Stimulated activated CD8-positive, alpha-beta memory T cell treated with anti-CD3 and anti-CD28 coated beads, Interleukin-15, amount 100 ng/mL, for 48 hours (primary cell): ENCODE data around the gene MED13L.

Experiments
- DNase-seq, 2 donors: peaks; one replicate each; pipeline ENCODE4 v3.0.0-alpha.2; 2020; ENCODE audit warnings: low read depth in 2 of 2

Gene MED13L

DNA sequence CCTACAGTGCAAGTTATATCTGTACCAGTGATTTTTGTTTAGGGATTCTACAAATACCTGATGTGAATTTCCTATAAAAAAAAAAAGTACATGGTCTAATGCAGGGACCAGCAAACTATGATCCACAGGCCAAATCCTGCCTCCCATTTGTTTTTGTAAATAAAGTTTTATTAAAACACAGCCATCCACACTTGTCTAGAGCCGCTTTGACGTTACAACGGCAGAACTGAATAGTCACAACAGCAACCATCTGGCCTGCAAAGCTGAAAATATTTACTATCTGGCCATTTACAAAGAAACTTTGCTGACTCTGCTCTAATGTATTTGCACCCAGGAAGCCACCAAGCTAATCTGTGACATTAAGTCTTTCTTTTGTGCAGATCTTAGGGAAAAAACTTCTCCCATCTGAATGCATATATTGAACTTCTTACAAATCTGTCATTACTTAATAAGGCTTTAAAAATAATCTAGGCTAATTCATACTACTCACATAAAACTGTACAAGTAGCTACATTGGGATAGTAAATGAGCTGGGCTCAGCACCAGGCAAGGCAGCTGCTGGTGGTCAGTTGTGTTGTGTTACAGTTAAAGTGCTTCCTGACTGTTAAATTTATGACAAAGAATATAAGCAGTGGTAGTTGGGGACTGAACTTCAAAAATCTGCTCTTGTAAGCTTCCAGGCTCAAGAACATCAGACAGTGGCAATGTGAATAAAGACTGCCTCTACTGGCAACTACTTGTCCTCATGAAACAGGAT, 303.3 kb downstream of the MED13L start:
- no peak for DNase-seq

DNA sequence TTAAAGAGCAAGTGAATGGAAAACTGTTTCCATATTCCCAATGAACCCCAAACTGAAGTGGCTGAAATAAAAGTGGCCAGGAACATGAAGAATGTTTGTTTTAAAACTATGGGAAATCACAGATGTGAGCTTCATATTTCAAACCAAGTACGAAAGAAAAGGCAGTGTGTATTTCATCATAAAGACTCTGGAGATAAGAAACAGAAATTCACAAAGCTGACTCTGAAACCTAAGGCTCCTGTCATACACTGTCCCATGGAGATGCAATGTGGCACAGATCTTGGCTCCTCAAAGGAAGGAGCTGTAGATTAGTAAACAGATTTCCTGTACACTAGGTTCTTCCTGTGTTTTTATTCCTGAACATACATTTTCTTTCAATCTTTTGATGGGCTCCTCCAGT, 304.4 kb downstream of the MED13L start:
- no peak for DNase-seq

DNA sequence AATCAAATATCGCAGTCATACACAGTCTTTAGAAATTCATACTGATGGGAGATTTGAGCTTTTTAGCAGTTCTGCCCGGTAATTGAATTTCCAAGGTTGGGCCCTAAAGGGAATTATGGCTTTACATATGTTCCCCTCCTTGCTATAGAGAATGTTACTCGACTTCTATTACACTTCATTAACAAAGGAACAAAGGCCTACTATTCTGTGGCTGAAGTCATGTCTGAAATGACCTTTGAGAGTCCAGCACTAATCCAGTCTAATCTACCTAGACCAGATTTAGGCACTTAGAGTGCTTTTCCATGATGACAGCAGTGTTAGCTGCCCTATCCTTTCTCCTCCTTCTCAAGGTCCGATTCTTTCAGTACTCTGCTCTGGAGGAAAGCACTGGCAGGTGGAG, 305.3 kb downstream of the MED13L start:
- DNase-seq, result no peak

DNA sequence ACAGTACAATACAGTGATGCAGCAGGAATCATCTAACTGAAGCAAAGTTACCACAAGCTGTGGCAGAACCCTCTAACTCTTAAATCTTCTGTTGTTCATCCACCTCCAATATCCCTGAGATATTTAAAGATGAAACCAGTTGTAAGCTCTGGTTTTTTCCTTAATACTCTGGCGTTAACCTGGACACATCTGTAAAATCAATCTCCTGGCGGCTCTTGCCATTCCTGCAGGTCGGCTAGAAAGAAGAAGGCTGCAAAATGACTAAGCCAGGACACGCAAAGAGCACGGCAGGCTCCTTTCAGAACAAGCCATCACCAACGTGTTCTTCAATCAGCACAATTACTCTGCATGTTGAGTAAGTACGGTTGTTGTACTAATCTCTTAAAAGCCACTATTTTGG, 309.3 kb downstream of the MED13L start:
- no peak for DNase-seq

DNA sequence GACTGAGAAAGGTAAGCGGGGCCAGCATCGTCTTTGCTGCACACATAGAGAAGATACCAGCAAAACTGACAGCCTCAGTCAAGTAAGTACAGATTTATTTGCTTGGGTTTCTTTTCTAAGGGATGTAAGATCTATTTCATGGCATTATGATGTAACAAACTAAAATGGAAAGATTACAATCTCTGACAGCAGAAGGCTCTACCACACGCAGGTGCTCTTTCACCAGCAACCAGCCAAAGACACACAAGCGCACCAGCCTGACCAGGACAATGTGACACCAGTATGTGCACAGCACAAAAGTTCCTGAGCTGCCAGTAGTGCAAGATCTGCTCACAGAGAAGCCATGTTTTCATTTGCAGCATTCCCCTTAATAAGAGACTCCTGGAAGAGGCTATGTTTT, 311.1 kb downstream of the MED13L start:
- DNase-seq, result no peak

DNA sequence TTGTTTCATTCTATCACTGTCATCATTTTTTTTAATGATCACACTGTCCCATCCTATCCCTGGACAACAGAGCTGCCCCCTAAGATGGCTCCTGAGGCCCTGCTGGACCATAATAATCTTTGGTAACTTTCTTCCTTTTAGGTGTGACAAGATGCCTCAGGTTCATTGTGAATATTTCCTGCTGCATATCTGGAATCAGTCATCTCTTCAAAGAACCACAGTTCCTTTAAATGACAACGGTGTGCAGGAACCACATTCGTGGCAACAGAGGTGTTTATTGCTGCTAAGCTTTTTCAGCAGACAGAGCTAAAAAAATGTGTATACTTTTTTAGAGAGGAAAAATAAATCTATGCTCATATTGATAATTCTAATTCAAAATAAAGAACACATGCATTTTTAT, 312.9 kb downstream of the MED13L start:
- DNase-seq, result no peak

DNA sequence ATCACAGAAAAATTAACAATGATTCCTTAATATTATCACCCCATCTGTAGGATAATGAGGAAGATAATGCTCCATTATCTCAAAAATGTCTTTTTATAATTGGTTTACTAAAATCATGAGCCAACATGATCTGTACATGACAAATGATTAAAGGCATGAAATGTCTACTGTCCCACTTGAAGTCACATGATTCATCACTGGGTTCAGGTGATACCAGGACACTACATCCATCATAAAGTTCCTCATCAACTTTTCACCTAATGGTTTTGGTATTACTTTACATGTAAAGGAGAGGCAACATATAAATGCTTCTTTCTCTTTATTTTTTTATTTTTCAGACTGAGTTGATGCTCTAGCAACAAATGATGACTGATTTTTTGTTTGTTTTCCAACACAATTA, 313.3 kb downstream of the MED13L start:
- DNase-seq, result no peak

DNA sequence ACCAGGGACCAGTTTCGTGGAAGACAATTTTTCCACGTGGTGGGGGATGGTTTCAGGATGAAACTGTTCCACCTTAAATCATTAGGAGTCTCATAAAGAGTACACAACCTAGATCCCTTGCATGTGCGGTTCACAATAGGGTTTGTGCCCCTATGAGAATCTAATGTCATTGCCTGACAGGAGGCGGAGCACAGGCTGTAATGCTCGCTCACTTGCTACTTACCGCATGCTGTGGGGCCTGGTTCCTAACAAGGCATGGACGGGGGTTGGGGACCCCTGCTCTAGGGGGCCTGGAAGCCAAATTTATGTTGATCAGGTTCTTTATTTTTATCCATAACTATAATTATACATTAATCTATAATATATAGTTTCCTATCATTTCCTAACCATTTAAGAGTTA, 315.3 kb downstream of the MED13L start:
- DNase-seq, result no peak

DNA sequence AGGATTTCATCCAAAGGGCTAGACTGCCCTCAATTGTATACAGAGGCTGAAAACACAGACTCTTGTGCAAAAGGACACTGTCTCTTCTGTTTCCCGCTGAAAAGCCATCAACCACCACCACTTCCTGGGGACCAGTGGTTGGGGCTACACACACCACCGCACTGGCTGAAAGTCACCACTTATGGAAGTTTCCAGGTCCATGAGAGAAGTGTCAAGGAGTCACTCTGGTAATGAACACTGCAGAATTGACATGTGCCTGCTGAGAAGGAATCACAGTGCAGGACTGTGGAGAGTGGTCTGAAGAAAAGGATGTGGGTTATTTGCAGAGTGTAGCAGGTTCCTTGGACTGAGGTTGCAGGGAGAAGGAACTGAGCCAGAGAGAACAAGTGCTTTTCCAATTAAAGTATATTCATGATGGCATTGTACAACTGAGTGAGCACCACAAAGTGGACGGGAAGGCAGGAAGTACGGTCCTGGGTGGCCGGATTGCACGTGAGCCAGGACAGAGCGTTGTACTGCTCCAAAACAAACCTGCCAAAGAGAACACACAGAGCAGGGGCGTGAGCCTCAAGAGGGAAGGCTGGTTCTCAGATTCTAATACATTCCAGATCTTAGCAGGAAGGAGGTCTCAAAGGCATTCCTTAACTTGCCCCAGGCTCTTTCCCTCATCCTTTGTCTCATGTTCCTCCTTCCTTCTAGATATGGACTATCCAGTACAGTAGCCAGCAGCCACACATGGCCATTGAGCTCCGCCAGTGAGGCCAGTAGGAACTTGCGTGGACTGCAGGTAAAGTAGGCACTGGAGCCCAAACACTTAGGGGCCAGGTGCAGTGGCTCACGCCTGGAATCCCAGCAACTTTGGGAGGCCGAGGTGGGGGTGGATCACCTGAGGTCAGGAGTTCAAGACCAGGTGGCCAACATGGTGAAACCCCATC, 316.4 kb downstream of the MED13L start:
- no peak for DNase-seq

DNA sequence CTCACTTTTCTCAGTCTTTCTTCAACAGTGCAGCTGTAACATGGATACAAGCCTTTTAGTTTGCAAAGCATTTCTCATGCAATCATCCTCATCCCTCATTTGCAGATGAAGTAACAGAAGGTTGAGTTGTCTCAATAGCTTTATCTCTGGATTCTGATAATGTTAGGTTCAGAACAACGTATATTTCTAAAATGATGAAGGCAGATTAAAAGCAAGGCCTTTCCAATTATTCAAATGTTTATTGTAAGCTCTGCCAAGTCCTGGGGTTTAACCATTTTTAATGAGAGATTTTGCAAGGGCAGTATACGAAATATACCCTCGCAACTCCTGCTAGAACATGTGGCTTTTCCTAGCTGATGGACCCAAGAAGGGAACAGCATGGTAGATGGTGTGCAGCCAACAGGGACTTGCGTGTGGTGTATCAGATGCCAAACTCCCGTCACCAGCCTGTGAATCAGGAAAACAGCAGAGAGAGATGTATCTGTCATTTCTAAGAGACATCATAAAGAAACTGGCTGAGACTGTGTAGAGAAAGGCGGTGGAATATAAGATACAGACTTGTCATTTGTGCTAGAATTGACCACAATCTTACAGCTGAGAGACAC, 319.7 kb downstream of the MED13L start:
- DNase-seq, result no peak

DNA sequence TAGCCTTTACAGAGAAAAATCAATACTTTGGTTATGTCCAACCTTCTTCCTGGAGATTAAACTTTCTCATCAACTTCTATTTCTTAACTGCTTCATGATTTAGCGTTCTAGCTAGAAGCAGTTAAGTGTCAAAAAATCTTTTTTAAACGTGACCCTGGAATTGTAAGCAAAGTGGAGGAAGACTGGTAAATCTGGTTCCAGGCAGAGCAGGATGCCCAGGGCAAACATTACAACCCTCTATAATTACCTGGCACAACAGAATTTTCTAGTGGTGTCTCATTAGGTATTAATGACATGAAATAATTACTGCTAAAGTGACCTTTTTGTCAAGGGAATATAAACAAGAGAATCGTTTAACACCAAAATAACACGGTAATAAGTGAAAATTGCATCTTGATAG, 320.8 kb downstream of the MED13L start:
- no peak for DNase-seq

DNA sequence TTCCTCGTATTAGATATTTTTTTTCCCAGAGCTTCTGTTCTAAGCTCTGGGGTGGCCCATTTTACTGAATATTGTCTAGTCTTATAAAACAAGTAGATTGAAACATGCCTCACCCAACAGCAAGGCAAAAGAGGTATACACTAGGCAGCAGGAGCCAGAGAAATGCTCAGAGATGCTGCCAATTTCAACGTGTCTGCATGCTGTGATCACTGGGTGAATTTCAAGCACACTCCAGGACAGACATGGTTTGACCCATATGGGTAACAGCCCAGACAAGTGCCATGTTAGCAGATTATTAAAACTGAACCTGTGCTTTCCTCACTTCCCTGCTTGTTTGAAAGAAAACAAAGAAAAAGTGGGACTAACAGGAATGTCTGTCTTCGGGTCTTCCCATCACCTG, 321.3 kb downstream of the MED13L start:
- no peak for DNase-seq

DNA sequence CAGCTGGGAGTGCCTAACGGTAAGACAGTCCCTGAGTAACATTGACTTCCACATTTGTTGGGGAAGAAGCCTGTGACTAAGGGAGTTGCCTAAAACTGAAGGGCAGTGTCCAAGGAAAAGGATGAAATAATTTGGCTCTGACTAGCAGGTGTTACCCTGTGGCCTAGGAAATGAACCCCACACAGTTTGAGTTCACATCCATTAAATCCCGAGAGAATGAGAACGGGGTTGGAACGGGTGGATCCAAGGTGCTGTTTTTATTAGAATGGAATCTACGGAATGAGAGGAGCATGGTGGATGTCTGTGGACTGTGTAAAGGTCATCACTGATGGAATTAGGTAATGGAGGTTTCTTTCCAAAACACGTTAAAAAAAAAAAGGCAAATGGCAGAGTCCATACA, 324.0 kb downstream of the MED13L start:
- no peak for DNase-seq

DNA sequence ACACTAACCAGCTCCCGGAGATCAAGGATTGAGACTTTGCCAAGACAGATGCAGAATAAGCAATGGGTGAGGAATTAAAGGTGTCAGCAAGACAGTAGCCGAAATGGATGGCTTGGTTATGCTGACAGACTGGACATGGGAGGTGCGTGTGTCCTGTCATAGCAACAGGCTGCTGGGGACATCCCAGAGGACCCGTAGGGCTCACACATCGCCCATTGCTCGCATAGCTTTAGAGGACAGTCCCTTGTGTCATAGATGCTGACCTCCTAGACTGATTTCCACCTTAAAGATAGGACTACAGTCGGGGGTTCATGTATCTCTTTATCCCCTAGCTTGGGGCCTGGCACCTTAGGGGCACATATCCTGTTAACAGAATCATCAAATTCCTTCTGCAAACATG, 324.5 kb downstream of the MED13L start:
- DNase-seq, result no peak

DNA sequence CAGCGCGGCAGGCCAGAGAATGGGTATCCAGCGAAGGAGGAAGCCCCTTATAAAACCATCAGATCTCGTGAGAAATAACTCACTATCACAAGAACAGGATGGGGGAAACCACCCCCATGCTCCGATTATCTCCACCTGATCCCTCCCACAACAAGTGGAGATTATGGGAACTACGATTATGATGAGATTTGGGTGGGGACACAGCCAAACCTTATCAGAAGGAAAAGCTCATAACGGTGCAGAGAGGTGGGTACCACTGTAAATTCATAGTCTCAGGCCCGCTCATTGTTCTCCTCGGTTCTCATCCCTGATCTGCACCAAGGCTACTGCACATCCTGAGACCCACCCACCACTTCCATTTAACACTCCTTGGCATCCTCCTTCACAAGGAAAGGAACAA, 326.5 kb downstream of the MED13L start:
- DNase-seq, result no peak

DNA sequence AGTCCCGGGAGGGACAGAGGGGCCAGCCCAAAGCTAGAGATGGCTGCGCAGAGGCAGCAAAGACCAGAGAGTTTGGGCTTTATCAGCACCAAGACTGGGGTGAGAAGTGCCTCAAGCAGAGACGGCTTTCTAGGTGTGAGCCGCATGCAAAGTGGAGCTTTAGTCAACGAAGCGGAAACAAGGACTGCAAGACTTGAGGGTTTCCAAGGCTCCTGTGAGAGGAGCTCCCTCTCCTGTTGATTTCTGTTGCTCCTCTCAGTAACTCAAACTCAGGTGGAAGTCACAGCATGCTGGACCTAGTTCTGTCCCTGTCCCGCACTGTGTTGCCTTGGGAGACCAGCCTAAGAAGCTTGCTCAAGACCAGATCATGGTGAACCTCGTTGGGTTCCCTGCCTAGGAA, 327.8 kb downstream of the MED13L start:
- DNase-seq, result no peak

DNA sequence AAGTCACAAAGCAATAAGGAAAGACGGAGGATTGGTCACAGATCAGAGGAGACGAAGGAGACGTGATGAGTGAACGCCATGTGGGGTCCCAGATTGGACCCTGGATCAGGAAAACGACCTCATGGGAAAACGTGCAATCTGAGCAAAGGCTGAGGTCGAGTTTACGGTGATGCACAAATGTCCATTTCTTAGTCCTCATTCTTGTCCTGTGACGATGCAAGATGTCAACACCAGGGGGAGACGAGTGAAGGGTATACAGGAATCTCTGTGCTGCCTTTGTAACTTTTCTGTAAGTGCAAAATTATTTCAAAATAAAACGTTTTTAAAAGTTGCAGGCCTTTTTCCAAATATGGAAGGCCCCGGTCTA, 329.8 kb downstream of the MED13L start:
- no peak for DNase-seq

DNA sequence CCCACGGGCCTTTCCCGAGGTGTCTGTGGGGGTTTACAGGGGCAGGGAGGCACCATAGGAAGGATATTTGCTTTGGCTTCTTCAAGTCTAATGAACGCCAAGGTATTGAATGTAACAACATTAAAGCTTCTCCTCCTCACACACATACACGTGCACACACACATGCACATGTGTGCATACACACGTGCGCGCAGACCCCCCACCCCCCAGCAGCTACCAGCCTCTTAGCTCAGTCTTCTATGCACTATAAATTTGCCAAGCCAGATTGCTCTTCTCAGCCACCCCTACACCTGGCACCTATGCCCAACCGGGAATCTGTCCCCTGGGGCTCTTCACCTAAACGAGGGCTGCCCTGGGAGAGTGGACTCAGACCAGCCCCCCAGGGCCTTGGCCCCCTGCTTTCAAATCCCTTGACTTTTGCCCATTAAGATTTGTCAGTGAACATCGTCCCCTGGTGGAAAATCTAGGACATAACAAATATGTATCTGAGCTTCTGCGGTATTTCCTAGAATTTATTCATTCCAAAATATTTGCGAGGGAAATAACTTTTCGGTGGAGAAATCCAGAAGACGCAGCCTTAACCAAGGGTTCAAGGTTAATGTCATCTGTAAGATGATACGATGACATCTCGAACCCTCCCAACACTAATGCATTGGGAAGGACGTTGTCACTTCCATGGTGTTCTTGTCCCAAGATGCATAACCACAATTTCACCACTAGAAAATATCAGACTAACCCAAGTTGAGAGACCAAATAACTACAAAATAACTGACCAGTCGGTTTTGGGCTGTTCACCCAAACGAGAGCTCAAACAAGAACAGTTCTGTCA, 330.4 kb downstream of the MED13L start:
- no peak for DNase-seq

DNA sequence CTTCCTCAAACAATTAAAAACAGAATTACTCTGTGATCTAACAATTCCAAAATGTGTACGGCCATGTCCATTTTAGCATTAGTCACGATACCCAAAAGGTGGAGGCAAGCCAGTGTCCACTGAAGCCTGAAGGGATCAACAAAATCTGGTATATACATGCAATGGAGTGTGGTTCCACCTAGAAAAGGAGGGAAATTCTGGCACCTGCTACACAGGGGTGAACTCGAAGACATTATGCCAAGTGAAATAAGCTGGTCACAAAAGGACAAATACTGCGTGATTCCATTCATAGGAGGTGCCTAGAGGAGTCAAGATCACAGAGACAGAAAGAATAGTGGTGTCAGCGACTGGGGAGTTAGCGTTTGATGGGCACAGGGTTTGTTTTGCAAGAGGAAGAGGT, 331.4 kb downstream of the MED13L start:
- no peak for DNase-seq

DNA sequence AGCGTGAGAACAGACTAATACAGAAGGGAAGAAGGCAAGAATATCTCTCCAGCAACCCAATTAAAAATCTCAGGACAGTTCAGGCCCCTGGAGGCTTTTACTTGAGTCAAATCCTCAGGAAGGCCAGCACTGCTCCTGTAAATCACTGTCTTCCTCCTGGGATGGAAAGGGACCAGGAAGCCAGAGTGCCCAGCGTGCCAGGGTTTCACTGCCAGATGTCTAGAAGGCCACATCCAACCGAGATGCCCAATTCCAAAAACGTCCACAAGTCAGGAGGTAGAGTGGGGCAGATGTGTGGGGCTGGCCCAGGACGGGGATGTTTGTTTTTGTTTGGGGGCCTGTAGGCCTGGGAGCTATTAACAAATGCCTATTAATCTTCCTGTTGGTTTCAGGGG, 332.0 kb downstream of the MED13L start:
- DNase-seq, result no peak

DNA sequence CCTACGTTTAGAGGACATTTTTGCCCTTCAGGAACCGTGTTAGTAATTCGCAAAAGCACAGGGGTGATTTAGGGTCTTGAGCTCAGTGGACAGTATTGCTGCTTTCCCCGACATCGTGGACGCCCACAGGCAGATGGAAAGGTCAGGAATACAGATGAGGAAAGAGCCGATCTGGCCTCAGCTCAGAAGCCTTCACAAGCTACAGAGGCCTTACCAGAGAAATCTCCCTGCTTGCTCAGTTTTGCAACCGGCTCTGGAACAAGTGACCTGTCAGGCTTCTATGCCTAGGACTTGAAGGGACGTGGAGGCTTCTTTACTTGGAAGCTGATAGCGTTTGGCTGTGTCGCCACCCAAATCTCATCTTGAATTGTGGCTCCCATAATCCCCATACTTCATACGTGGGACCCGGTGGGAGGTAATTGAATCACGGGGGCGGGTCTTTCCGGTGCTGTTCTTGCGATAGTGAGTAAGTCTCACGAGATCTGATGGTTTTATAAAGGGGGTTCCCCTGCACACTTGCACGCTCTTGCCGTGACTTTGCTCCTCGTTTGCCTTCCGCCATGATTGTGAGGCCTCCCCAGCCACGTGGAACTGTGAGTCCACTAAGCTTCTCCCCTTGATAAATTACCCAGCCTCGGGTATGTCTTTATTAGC, 332.5 kb downstream of the MED13L start:
- DNase-seq, result no peak

DNA sequence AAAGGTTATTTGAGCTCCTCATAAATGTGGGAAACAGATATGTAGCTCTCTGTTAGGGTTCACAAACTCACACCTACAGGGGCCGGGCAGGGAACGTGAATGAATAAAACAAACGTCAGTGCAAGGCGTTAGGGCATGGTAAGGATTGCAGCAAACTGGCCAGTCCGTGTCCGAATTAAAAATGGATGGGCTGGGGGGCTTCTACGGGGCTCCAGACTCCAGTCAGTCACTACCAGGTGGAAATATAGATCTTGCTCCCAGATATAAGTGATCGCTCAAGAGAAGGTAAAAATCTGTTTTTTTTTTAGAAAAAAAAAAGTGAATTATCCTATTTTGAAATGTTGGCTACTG, 333.1 kb downstream of the MED13L start:
- DNase-seq, result no peak
